ENCODE results near the gene ANKRD26.

The ANKRD26 gene

GRCh38 chr10:27099916-27100812 lies at the start of gene ANKRD26:
Gene ANKRD26, minus strand, starts transcription at chr10:27100494. Its CDS starts 168 bp downstream, at chr10:27100326.
- peak; percentile 79 to 96 for DNase-seq (ENCODE audit: low read depth in 1 of 2, low spot score in 1 of 2)
- TF ChIP-seq JUND (IDR thresholded peaks at IDR 0.05; ENCODE audit: low read depth) = no peak
- in situ Hi-C loops (cut with HindIII; ENCODE audit: low pct_unique_long_range_greater_than_20kb, low sequenced_read_pairs) = no loop called here

- TF ChIP-seq JUND (IDR thresholded peaks at IDR 0.05; ENCODE audit: low read depth) = no peak
- no peak for DNase-seq (ENCODE audit: low read depth in 1 of 2, low spot score in 1 of 2)
- in situ Hi-C loops (cut with HindIII; ENCODE audit: low pct_unique_long_range_greater_than_20kb, low sequenced_read_pairs) = no loop called here
These were observed 47.4 kb upstream of the ANKRD26 start for GRCh38 chr10:27147701-27148100.

GRCh38 chr10:27145937-27146336 lies 45.6 kb upstream of the ANKRD26 start:
- in situ Hi-C loops (cut with HindIII; ENCODE audit: low pct_unique_long_range_greater_than_20kb, low sequenced_read_pairs) = no loop called here
- DNase-seq (ENCODE audit: low read depth in 1 of 2, low spot score in 1 of 2) = no peak
- TF ChIP-seq JUND (IDR thresholded peaks at IDR 0.05; ENCODE audit: low read depth) = no peak

- no peak for DNase-seq (ENCODE audit: low read depth in 1 of 2, low spot score in 1 of 2)
- TF ChIP-seq JUND (IDR thresholded peaks at IDR 0.05; ENCODE audit: low read depth) = no peak
- in situ Hi-C loops (cut with HindIII; ENCODE audit: low pct_unique_long_range_greater_than_20kb, low sequenced_read_pairs) = no loop called here
These were observed 43.4 kb upstream of the ANKRD26 start for GRCh38 chr10:27143686-27144085.

GRCh38 chr10:27138277-27138676 lies 38.0 kb upstream of the ANKRD26 start:
- no peak for DNase-seq (ENCODE audit: low read depth in 1 of 2, low spot score in 1 of 2)
- in situ Hi-C loops (cut with HindIII; ENCODE audit: low pct_unique_long_range_greater_than_20kb, low sequenced_read_pairs) = no loop called here
- no peak for TF ChIP-seq JUND (IDR thresholded peaks at IDR 0.05; ENCODE audit: low read depth)

- no peak for TF ChIP-seq JUND (IDR thresholded peaks at IDR 0.05; ENCODE audit: low read depth)
- DNase-seq (ENCODE audit: low read depth in 1 of 2, low spot score in 1 of 2) = no peak
- in situ Hi-C loops (cut with HindIII; ENCODE audit: low pct_unique_long_range_greater_than_20kb, low sequenced_read_pairs) = no loop called here
These were observed 34.1 kb upstream of the ANKRD26 start for GRCh38 chr10:27134371-27134770.

- no peak for TF ChIP-seq JUND (IDR thresholded peaks at IDR 0.05; ENCODE audit: low read depth)
- DNase-seq (ENCODE audit: low read depth in 1 of 2, low spot score in 1 of 2) = no peak
- in situ Hi-C loops (cut with HindIII; ENCODE audit: low pct_unique_long_range_greater_than_20kb, low sequenced_read_pairs) = no loop called here
These were observed 7.9 kb upstream of the ANKRD26 start for GRCh38 chr10:27108165-27108564.

- no peak for TF ChIP-seq JUND (IDR thresholded peaks at IDR 0.05; ENCODE audit: low read depth)
- in situ Hi-C loops (cut with HindIII; ENCODE audit: low pct_unique_long_range_greater_than_20kb, low sequenced_read_pairs) = no loop called here
- no peak for DNase-seq (ENCODE audit: low read depth in 1 of 2, low spot score in 1 of 2)
These were observed 4.6 kb upstream of the ANKRD26 start for GRCh38 chr10:27104919-27105318.

- no peak for TF ChIP-seq JUND (IDR thresholded peaks at IDR 0.05; ENCODE audit: low read depth)
- DNase-seq (ENCODE audit: low read depth in 1 of 2, low spot score in 1 of 2) = no peak
- in situ Hi-C loops (cut with HindIII; ENCODE audit: low pct_unique_long_range_greater_than_20kb, low sequenced_read_pairs) = no loop called here
These were observed 586 bp upstream of the ANKRD26 start for GRCh38 chr10:27100813-27101347.

- no peak for DNase-seq (ENCODE audit: low read depth in 1 of 2, low spot score in 1 of 2)
- in situ Hi-C loops (cut with HindIII; ENCODE audit: low pct_unique_long_range_greater_than_20kb, low sequenced_read_pairs) = no loop called here
- TF ChIP-seq JUND (IDR thresholded peaks at IDR 0.05; ENCODE audit: low read depth) = no peak
These were observed 846 bp downstream of the ANKRD26 start for GRCh38 chr10:27099448-27099847.

GRCh38 chr10:27088119-27089044 lies 11.9 kb downstream of the ANKRD26 start:
- DNase-seq (ENCODE audit: low read depth in 1 of 2, low spot score in 1 of 2) = no peak
- in situ Hi-C loops (cut with HindIII; ENCODE audit: low pct_unique_long_range_greater_than_20kb, low sequenced_read_pairs) = no loop called here
- no peak for TF ChIP-seq JUND (IDR thresholded peaks at IDR 0.05; ENCODE audit: low read depth)

GRCh38 chr10:27072436-27073114 lies 27.7 kb downstream of the ANKRD26 start:
- in situ Hi-C loops (cut with HindIII; ENCODE audit: low pct_unique_long_range_greater_than_20kb, low sequenced_read_pairs) = no loop called here
- DNase-seq (ENCODE audit: low read depth in 1 of 2, low spot score in 1 of 2) = no peak
- TF ChIP-seq JUND (IDR thresholded peaks at IDR 0.05; ENCODE audit: low read depth) = no peak
